Mesenchymal stem cell (in vitro differentiated cells and primary cell): ENCODE results near the gene LGSN.

ENCODE experiments used
- DNase-seq: peaks from one replicate; pipeline ENCODE4 v3.0.0-alpha.2; 2013
- H2AFZ ChIP-seq: one replicate; pipeline ENCODE4 v1.6.1; 2013; ENCODE audit warnings: low read depth, mild to moderate bottlenecking, control low read depth, inconsistent platforms, low read length, moderate library complexity
- H2AK5ac ChIP-seq: 2 replicates; pipeline ENCODE4 v1.6.1; 2013; ENCODE audit warnings: low read length, moderate library complexity, mild to moderate bottlenecking, inconsistent platforms; ENCODE audit not compliant: severe bottlenecking
- H2BK120ac ChIP-seq: one replicate; pipeline ENCODE4 v1.6.1; 2013; ENCODE audit warnings: low read depth, mild to moderate bottlenecking, inconsistent platforms, low read length, moderate library complexity
- H2BK12ac ChIP-seq, 2 experiments: one replicate each; pipeline ENCODE4 v1.6.1; 2013; ENCODE audit warnings: inconsistent platforms in 2 of 2, low read length in 2 of 2, mild to moderate bottlenecking in 2 of 2, moderate library complexity in 2 of 2, control low read depth in 1 of 2
- H2BK15ac ChIP-seq: one replicate; pipeline ENCODE4 v1.6.1; 2013; ENCODE audit warnings: mild to moderate bottlenecking, low read depth, inconsistent platforms; ENCODE audit not compliant: poor library complexity, severe bottlenecking
- H2BK5ac ChIP-seq: 2 replicates; pipeline ENCODE4 v1.6.1; 2013; ENCODE audit warnings: low read depth, mild to moderate bottlenecking, low read length, control low read depth, inconsistent platforms; ENCODE audit not compliant: poor library complexity, severe bottlenecking
- H3K14ac ChIP-seq, 2 experiments: one replicate each; pipeline ENCODE4 v1.6.1; 2013; ENCODE audit warnings: inconsistent platforms in 2 of 2, low read length in 2 of 2, control low read depth in 1 of 2, mild to moderate bottlenecking in 1 of 2, moderate library complexity in 1 of 2
- H3K18ac ChIP-seq, 2 experiments: one replicate each; pipeline ENCODE4 v1.6.1; 2013; ENCODE audit warnings: inconsistent platforms in 2 of 2, low read length in 2 of 2, control low read depth in 1 of 2, low read depth in 1 of 2, mild to moderate bottlenecking in 1 of 2
- H3K23ac ChIP-seq, 2 experiments: one replicate each; pipeline ENCODE4 v1.6.1; 2013; ENCODE audit warnings: inconsistent platforms in 2 of 2, low read length in 2 of 2, mild to moderate bottlenecking in 2 of 2, moderate library complexity in 2 of 2, control low read depth in 1 of 2
- H3K27ac ChIP-seq: 2 replicates; pipeline ENCODE4 v1.5.1; 2013; ENCODE audit warnings: mild to moderate bottlenecking, moderate library complexity, low read length, control low read depth, inconsistent platforms; ENCODE audit not compliant: poor library complexity, severe bottlenecking
- H3K27me3 ChIP-seq, 2 experiments: 2 replicates each; pipeline versions ENCODE4 v1.6.1 to v1.7.0; 2013; ENCODE audit warnings: low read length in 2 of 2, mild to moderate bottlenecking in 2 of 2, moderate library complexity in 2 of 2, control low read depth in 1 of 2, inconsistent platforms in 1 of 2; ENCODE audit not compliant: control insufficient read depth in 1 of 2, insufficient read depth in 1 of 2
- H3K36me3 ChIP-seq, 2 experiments: 2 replicates each; pipeline versions ENCODE4 v1.6.1 to v1.7.0; 2013; ENCODE audit warnings: low read length in 2 of 2, control low read depth in 1 of 2, inconsistent platforms in 1 of 2, low read depth in 1 of 2, mild to moderate bottlenecking in 1 of 2; ENCODE audit not compliant: insufficient read depth in 2 of 2, control insufficient read depth in 1 of 2
- H3K4ac ChIP-seq, 2 experiments: one replicate each; pipeline ENCODE4 v1.6.1; 2013; ENCODE audit warnings: inconsistent platforms in 2 of 2, low read length in 2 of 2, mild to moderate bottlenecking in 2 of 2, moderate library complexity in 2 of 2, control low read depth in 1 of 2, low read depth in 1 of 2
- H3K4me1 ChIP-seq: 2 replicates; pipeline ENCODE4 v1.6.1; 2013; ENCODE audit warnings: low read depth, low read length, control low read depth; ENCODE audit not compliant: control insufficient read depth, insufficient read depth
- H3K4me2 ChIP-seq: 2 replicates; pipeline ENCODE4 v1.6.1; 2013; ENCODE audit warnings: low read length, mild to moderate bottlenecking, inconsistent platforms; ENCODE audit not compliant: poor library complexity, severe bottlenecking
- H3K4me3 ChIP-seq, 2 experiments: 2 replicates each; pipeline versions ENCODE4 v1.5.1 to v1.7.0; 2013; ENCODE audit warnings: low read length in 2 of 2, mild to moderate bottlenecking in 2 of 2, control low read depth in 1 of 2, low read depth in 1 of 2; ENCODE audit not compliant: insufficient read depth in 1 of 2
- H3K79me1 ChIP-seq: replicated peaks from 2 replicates; pipeline ENCODE4 v1.6.1; 2013; ENCODE audit warnings: mild to moderate bottlenecking, control low read depth, low read length, inconsistent platforms; ENCODE audit not compliant: poor library complexity, severe bottlenecking
- H3K9ac ChIP-seq: 2 replicates; pipeline ENCODE4 v1.7.0; 2013; ENCODE audit warnings: mild to moderate bottlenecking, low read length, moderate library complexity
- H3K9me3 ChIP-seq: 2 replicates; pipeline ENCODE4 v1.7.0; 2013; ENCODE audit warnings: mild to moderate bottlenecking, low read length; ENCODE audit not compliant: control insufficient read depth
- H4K8ac ChIP-seq: one replicate; pipeline ENCODE4 v1.6.1; 2013; ENCODE audit warnings: inconsistent platforms, mild to moderate bottlenecking, low read length, moderate library complexity
- H4K91ac ChIP-seq: one replicate; pipeline ENCODE4 v1.6.1; 2013; ENCODE audit warnings: mild to moderate bottlenecking, low read length, inconsistent platforms
- WGBS: methylation state at CpG from one replicate; pipeline ENCODE4 v1.1.7; 2013; ENCODE audit warnings: mixed read lengths; 5-methylcytosine and 5-hydroxymethylcytosine counted together

Gene LGSN

DNA sequence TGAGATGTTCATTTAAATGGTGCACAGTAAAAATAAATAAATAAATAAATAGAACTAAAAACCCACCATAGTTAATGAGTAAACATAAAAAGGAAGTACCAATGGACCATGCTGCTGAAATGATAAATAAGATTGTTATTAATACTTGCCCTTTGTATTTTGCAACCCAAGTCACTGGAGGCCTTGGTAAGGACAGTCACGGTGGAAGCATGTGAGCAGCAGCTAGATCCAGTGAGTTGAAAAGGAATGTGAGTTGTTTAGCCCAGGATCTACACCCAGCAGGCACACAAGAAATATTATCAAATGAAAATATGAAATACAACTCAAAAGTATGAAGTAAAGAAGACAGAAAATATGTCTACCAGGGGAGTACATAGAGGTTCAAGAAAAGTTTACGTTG, 6.7 kb downstream of the LGSN start:
- H3K18ac ChIP-seq = no peak overlapping the region
- peaks cover 3% of the 10 kb centered on the region for H3K4me1 ChIP-seq
- no peak overlapping the region for H2BK15ac ChIP-seq
- H2BK120ac ChIP-seq = no peak overlapping the region
- H3K27me3 ChIP-seq = no peaks in the 10 kb centered on the region
- no peak overlapping the region for H3K4me2 ChIP-seq
- H3K79me1 ChIP-seq = no peaks in the 10 kb centered on the region
- H3K36me3 ChIP-seq = no peaks in the 10 kb centered on the region
- no peak overlapping the region for H2BK5ac ChIP-seq
- H3K27ac ChIP-seq = no peak overlapping the region
- H3K14ac ChIP-seq = no peak overlapping the region
- H2AFZ ChIP-seq = no peak overlapping the region
- no peak overlapping the region for H2BK12ac ChIP-seq
- no peak overlapping the region for H3K4me3 ChIP-seq
- H3K9ac ChIP-seq = no peak overlapping the region
- no peak for DNase-seq
- H3K23ac ChIP-seq = no peak overlapping the region
- no peaks in the 10 kb centered on the region for H3K9me3 ChIP-seq
- H4K91ac ChIP-seq = no peak overlapping the region
- H2AK5ac ChIP-seq = no peak overlapping the region
- no peak overlapping the region for H3K4ac ChIP-seq
- no peak overlapping the region for H4K8ac ChIP-seq
- WGBS = no CpG with 5 or more reads among the region's 2 CpGs

GRCh38 chr6:63307581-63308246, 12.1 kb downstream of the LGSN start:
- Histone ChIP-seq H3K79me1 (no peaks in the 10 kb centered on the region), H3K4me1 (no peaks in the 10 kb centered on the region), H2BK15ac (no peak overlapping the region), H3K27ac (no peak overlapping the region), H3K23ac (no peak overlapping the region), H3K4me2 (no peak overlapping the region), H3K4me3 (peak overlapping the region in 1 of 2 experiments; percentile 38), H4K8ac (no peak overlapping the region), H3K36me3 (no peaks in the 10 kb centered on the region), H3K4ac (no peak overlapping the region), H2BK120ac (no peak overlapping the region), H2BK12ac (no peak overlapping the region), H3K9me3 (no peaks in the 10 kb centered on the region), H3K27me3 (no peaks in the 10 kb centered on the region), H2AFZ (no peak overlapping the region), H3K14ac (no peak overlapping the region), H3K18ac (no peak overlapping the region), H4K91ac (no peak overlapping the region), H2BK5ac (no peak overlapping the region), H3K9ac (peak overlapping the region; percentile 63), H2AK5ac (no peak overlapping the region)
- WGBS = 27% methylated on average over 2 of the region's 3 CpGs
- peak; percentile 52 for DNase-seq

DNA sequence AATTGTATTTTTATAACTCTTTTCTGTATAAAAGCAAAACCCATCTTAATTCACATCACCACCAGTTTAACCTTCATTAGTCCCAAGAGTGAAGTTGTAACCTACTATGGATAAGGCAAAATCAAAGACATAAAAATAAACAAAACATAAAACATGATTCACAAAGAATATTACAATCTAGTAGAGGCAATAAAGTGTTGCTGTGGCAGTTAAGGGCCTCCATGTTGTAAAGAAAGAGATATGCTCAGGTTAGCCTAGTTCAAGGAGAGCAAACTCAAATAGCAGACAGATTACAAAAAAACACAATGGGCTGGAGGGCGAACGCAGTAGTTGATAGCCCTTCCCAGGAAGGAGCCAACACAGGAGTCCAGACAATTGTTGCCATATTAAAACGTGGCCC, 13.4 kb downstream of the LGSN start:
- Histone ChIP-seq H3K27ac (no peak overlapping the region), H2BK5ac (no peak overlapping the region), H3K4me1 (no peaks in the 10 kb centered on the region), H3K27me3 (no peaks in the 10 kb centered on the region), H3K18ac (no peak overlapping the region), H3K36me3 (no peaks in the 10 kb centered on the region), H3K14ac (no peak overlapping the region), H4K91ac (no peak overlapping the region), H2AFZ (no peak overlapping the region), H2AK5ac (no peak overlapping the region), H3K9ac (no peak overlapping the region), H3K4me3 (no peak overlapping the region), H3K79me1 (no peaks in the 10 kb centered on the region), H3K9me3 (no peaks in the 10 kb centered on the region), H3K4me2 (no peak overlapping the region), H2BK120ac (no peak overlapping the region), H2BK15ac (no peak overlapping the region), H4K8ac (no peak overlapping the region), H3K23ac (no peak overlapping the region), H2BK12ac (no peak overlapping the region), H3K4ac (no peak overlapping the region)
- 92% methylated on average over 2 of the region's 3 CpGs for WGBS
- no peak for DNase-seq

GRCh38 chr6:63305277-63305676, 14.5 kb downstream of the LGSN start:
- Histone ChIP-seq H3K27me3 (no peaks in the 10 kb centered on the region), H2BK15ac (no peak overlapping the region), H3K14ac (no peak overlapping the region), H3K36me3 (no peaks in the 10 kb centered on the region), H2AFZ (no peak overlapping the region), H3K4ac (no peak overlapping the region), H4K91ac (no peak overlapping the region), H2BK12ac (no peak overlapping the region), H3K4me3 (no peak overlapping the region), H2AK5ac (no peak overlapping the region), H2BK120ac (no peak overlapping the region), H3K23ac (no peak overlapping the region), H3K9me3 (no peaks in the 10 kb centered on the region), H4K8ac (no peak overlapping the region), H3K9ac (no peak overlapping the region), H3K27ac (no peak overlapping the region), H2BK5ac (no peak overlapping the region), H3K4me2 (no peak overlapping the region), H3K18ac (no peak overlapping the region), H3K4me1 (no peaks in the 10 kb centered on the region), H3K79me1 (no peaks in the 10 kb centered on the region)
- peak; percentile 19 for DNase-seq
- WGBS = 93% methylated on average over 2 of the region's 2 CpGs
